ENCODE results near the gene ENTHD1. TPM values are rescaled to one million over a fixed set of nuclear protein-coding genes. Genes with fewer than 3 reads are reported as not detected.

ENTHD1 gene
- total and polyA plus RNA-seq, 9 of the 15 experiments (the other 6 are each of a cell fraction or from before 2014, with no cell fraction given): 0.13 to 0.98 (median 0.35) TPM

DNA sequence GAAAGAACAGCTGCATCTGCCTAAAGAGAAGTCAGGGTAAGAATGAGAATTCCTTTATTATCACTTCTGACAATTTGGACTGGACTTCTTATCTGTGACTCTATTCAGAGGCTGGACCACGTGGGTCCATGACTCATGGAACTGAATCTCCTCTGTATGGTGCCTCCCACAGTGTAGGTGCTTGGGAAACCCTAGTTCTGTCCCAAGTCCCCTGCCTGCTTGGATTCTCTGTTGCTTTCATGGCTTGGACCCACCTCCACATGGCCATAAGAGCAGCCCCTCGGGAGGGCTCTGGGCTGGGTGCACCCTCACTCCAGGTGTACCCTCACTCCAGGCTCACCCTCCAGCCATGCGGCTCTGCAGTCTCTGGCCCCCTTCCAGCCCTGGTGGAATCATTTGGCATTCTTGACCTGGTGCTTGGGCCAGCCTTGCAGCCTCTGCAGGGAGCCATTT, 169.6 kb downstream of the ENTHD1 start (continued):
- TF ChIP-seq, protein P1, sequence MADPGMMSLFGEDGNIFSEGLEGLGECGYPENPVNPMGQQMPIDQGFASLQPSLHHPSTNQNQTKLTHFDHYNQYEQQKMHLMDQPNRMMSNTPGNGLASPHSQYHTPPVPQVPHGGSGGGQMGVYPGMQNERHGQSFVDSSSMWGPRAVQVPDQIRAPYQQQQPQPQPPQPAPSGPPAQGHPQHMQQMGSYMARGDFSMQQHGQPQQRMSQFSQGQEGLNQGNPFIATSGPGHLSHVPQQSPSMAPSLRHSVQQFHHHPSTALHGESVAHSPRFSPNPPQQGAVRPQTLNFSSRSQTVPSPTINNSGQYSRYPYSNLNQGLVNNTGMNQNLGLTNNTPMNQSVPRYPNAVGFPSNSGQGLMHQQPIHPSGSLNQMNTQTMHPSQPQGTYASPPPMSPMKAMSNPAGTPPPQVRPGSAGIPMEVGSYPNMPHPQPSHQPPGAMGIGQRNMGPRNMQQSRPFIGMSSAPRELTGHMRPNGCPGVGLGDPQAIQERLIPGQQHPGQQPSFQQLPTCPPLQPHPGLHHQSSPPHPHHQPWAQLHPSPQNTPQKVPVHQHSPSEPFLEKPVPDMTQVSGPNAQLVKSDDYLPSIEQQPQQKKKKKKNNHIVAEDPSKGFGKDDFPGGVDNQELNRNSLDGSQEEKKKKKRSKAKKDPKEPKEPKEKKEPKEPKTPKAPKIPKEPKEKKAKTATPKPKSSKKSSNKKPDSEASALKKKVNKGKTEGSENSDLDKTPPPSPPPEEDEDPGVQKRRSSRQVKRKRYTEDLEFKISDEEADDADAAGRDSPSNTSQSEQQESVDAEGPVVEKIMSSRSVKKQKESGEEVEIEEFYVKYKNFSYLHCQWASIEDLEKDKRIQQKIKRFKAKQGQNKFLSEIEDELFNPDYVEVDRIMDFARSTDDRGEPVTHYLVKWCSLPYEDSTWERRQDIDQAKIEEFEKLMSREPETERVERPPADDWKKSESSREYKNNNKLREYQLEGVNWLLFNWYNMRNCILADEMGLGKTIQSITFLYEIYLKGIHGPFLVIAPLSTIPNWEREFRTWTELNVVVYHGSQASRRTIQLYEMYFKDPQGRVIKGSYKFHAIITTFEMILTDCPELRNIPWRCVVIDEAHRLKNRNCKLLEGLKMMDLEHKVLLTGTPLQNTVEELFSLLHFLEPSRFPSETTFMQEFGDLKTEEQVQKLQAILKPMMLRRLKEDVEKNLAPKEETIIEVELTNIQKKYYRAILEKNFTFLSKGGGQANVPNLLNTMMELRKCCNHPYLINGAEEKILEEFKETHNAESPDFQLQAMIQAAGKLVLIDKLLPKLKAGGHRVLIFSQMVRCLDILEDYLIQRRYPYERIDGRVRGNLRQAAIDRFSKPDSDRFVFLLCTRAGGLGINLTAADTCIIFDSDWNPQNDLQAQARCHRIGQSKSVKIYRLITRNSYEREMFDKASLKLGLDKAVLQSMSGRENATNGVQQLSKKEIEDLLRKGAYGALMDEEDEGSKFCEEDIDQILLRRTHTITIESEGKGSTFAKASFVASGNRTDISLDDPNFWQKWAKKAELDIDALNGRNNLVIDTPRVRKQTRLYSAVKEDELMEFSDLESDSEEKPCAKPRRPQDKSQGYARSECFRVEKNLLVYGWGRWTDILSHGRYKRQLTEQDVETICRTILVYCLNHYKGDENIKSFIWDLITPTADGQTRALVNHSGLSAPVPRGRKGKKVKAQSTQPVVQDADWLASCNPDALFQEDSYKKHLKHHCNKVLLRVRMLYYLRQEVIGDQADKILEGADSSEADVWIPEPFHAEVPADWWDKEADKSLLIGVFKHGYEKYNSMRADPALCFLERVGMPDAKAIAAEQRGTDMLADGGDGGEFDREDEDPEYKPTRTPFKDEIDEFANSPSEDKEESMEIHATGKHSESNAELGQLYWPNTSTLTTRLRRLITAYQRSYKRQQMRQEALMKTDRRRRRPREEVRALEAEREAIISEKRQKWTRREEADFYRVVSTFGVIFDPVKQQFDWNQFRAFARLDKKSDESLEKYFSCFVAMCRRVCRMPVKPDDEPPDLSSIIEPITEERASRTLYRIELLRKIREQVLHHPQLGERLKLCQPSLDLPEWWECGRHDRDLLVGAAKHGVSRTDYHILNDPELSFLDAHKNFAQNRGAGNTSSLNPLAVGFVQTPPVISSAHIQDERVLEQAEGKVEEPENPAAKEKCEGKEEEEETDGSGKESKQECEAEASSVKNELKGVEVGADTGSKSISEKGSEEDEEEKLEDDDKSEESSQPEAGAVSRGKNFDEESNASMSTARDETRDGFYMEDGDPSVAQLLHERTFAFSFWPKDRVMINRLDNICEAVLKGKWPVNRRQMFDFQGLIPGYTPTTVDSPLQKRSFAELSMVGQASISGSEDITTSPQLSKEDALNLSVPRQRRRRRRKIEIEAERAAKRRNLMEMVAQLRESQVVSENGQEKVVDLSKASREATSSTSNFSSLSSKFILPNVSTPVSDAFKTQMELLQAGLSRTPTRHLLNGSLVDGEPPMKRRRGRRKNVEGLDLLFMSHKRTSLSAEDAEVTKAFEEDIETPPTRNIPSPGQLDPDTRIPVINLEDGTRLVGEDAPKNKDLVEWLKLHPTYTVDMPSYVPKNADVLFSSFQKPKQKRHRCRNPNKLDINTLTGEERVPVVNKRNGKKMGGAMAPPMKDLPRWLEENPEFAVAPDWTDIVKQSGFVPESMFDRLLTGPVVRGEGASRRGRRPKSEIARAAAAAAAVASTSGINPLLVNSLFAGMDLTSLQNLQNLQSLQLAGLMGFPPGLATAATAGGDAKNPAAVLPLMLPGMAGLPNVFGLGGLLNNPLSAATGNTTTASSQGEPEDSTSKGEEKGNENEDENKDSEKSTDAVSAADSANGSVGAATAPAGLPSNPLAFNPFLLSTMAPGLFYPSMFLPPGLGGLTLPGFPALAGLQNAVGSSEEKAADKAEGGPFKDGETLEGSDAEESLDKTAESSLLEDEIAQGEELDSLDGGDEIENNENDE (IDR thresholded peaks at IDR 0.05; ENCODE audit: low read depth, low read length): no peak
- TF ChIP-seq ZNF408 (CRISPR knock-in tag; IDR thresholded peaks at IDR 0.05; ENCODE audit: low read depth) (no peak), SMARCC2 (IDR thresholded peaks at IDR 0.05; ENCODE audit: low read depth) (0 out of 2 replicates have a peak, but pooled peaks have one; percentile 58), NBN (IDR thresholded peaks at IDR 0.05; ENCODE audit: low read depth) (no peak), XRCC5 (IDR thresholded peaks at IDR 0.05; ENCODE audit: low read depth, low read length) (no peak), FOSL1 (tag; conservative IDR thresholded peaks at IDR 0.05) (peak; percentile 96), SREBF1 (IDR thresholded peaks at IDR 0.05; ENCODE audit: borderline replicate concordance, low read depth, low read length) (no peak)
- TF ChIP-seq, protein P2, sequence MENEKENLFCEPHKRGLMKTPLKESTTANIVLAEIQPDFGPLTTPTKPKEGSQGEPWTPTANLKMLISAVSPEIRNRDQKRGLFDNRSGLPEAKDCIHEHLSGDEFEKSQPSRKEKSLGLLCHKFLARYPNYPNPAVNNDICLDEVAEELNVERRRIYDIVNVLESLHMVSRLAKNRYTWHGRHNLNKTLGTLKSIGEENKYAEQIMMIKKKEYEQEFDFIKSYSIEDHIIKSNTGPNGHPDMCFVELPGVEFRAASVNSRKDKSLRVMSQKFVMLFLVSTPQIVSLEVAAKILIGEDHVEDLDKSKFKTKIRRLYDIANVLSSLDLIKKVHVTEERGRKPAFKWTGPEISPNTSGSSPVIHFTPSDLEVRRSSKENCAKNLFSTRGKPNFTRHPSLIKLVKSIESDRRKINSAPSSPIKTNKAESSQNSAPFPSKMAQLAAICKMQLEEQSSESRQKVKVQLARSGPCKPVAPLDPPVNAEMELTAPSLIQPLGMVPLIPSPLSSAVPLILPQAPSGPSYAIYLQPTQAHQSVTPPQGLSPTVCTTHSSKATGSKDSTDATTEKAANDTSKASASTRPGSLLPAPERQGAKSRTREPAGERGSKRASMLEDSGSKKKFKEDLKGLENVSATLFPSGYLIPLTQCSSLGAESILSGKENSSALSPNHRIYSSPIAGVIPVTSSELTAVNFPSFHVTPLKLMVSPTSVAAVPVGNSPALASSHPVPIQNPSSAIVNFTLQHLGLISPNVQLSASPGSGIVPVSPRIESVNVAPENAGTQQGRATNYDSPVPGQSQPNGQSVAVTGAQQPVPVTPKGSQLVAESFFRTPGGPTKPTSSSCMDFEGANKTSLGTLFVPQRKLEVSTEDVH (IDR thresholded peaks at IDR 0.05; ENCODE audit: low read depth, partially characterized antibody): no peak
- TF ChIP-seq, protein P3, sequence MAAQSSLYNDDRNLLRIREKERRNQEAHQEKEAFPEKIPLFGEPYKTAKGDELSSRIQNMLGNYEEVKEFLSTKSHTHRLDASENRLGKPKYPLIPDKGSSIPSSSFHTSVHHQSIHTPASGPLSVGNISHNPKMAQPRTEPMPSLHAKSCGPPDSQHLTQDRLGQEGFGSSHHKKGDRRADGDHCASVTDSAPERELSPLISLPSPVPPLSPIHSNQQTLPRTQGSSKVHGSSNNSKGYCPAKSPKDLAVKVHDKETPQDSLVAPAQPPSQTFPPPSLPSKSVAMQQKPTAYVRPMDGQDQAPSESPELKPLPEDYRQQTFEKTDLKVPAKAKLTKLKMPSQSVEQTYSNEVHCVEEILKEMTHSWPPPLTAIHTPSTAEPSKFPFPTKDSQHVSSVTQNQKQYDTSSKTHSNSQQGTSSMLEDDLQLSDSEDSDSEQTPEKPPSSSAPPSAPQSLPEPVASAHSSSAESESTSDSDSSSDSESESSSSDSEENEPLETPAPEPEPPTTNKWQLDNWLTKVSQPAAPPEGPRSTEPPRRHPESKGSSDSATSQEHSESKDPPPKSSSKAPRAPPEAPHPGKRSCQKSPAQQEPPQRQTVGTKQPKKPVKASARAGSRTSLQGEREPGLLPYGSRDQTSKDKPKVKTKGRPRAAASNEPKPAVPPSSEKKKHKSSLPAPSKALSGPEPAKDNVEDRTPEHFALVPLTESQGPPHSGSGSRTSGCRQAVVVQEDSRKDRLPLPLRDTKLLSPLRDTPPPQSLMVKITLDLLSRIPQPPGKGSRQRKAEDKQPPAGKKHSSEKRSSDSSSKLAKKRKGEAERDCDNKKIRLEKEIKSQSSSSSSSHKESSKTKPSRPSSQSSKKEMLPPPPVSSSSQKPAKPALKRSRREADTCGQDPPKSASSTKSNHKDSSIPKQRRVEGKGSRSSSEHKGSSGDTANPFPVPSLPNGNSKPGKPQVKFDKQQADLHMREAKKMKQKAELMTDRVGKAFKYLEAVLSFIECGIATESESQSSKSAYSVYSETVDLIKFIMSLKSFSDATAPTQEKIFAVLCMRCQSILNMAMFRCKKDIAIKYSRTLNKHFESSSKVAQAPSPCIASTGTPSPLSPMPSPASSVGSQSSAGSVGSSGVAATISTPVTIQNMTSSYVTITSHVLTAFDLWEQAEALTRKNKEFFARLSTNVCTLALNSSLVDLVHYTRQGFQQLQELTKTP (IDR thresholded peaks at IDR 0.05; ENCODE audit: low read depth in 1 of 2, partially characterized antibody in 2 of 2): no peak

All from K562 (cell line).